Measurements from ENCODE around the gene CDHR5.
A peak's percentile ranks its signal among the peaks of the same experiment; 100 is the strongest.

CDHR5 gene

DNA sequence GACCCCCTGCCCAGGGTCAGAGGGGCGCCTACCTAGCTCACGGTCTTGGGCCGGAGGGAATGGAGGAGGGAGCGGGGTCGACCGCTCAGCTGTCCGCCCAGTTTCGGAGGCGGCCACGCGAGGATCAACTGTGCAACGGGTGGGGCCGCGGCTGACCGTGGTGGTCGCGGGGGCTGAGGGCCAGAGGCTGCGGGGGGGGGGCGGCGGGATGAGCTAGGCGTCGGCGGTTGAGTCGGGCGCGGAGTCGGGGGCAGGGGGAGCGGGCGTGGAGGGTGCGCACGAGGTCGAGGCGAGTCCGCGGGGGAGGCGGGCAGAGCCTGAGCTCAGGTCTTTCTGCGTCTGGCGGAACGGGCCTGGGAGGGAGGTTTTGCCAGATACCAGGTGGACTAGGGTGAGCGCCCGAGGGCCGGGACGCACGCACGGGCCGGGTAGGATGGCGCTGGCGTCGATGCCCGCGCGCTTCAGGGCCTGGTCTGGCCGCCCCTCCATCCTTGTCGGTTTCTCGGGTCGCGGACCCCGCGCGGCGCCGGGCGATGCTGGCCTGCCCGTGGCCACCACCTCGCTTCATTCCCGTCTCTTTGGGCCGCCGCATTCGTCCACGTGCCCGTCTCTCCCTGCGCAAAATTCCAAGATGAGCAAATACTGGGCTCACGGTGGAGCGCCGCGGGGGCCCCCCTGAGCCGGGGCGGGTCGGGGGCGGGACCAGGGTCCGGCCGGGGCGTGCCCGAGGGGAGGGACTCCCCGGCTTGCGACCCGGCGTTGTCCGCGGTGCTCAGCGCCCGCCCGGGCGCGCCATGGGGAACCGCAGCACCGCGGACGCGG is 12.0 kb upstream of the CDHR5 start, which contains the start of gene DRD4:
Gene DRD4, plus strand, starts transcription at position 759 of the 822 bp plus-strand sequence. Its CDS starts 36 bp downstream, at position 795.
- no peaks in the 10 kb centered on the region for H3K36me3 Mint-ChIP-seq
- peak within 1 kb of the TSS; percentile 46 for H3K4me3 Mint-ChIP-seq
- peaks cover 3% of the 10 kb centered on the region for H3K27me3 Mint-ChIP-seq
- H3K27ac Mint-ChIP-seq, result no peak within 1 kb of the TSS
- no peaks in the 10 kb centered on the region for H3K9me3 Mint-ChIP-seq (ENCODE audit: low read depth)
- peaks cover 11% of the 10 kb centered on the region for H3K4me1 Mint-ChIP-seq (ENCODE audit: low read depth)

- H3K27me3 Mint-ChIP-seq, result peaks cover 3% of the 10 kb centered on the region
These were observed 11.3 kb upstream of the CDHR5 start for GRCh38 chr11:635945-636510.

DNA sequence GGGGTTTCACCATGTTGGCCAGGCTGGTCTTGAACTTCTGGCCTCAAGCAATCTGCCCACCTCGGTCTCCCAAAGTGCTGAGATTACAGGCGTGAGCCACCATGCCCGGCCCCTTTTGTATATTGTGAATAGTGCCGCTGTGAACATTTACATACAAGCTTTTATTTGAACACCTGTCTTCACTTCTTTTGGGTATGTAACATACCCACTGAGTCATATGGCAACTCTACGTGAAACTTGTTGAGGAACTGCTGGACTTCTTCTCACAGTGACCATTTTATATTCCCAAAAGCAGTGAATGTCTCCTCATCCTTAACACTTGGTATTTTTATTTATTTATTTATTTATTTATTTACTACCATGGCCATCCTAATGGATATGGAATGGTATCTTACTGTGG is 6.1 kb upstream of the CDHR5 start:
- Mint-ChIP-seq H3K4me1 (ENCODE audit: low read depth) (peaks cover 16% of the 10 kb centered on the region), H3K36me3 (peaks cover 5% of the 10 kb centered on the region), H3K9me3 (ENCODE audit: low read depth) (no peaks in the 10 kb centered on the region)

More at GRCh38 chr11:635945-636510, 11.3 kb upstream of the CDHR5 start:
- Mint-ChIP-seq H3K27ac (no peak overlapping the region), H3K4me3 (peak overlapping the region; percentile 30), H3K9me3 (ENCODE audit: low read depth) (no peaks in the 10 kb centered on the region), H3K4me1 (ENCODE audit: low read depth) (peaks cover 11% of the 10 kb centered on the region), H3K36me3 (no peaks in the 10 kb centered on the region)

GRCh38 chr11:629237-629583 is 4.5 kb upstream of the CDHR5 start:
- H3K27me3 Mint-ChIP-seq, result peaks cover 7% of the 10 kb centered on the region
- H3K4me3 Mint-ChIP-seq, result peak overlapping the region; percentile 60
- peak overlapping the region; percentile 38 for H3K27ac Mint-ChIP-seq

More for the DNA sequence above, 6.1 kb upstream of the CDHR5 start:
- Mint-ChIP-seq H3K27me3 (peaks cover 7% of the 10 kb centered on the region), H3K4me3 (no peak overlapping the region), H3K27ac (no peak overlapping the region)

GRCh38 chr11:628056-628455 is 3.3 kb upstream of the CDHR5 start:
- peaks cover 5% of the 10 kb centered on the region for H3K36me3 Mint-ChIP-seq
- peaks cover 16% of the 10 kb centered on the region for H3K4me1 Mint-ChIP-seq (ENCODE audit: low read depth)
- no peak overlapping the region for H3K27ac Mint-ChIP-seq
- H3K4me3 Mint-ChIP-seq, result peak overlapping the region; percentile 60
- H3K9me3 Mint-ChIP-seq (ENCODE audit: low read depth), result no peaks in the 10 kb centered on the region
- H3K27me3 Mint-ChIP-seq, result peaks cover 7% of the 10 kb centered on the region

More at GRCh38 chr11:629237-629583, 4.5 kb upstream of the CDHR5 start:
- Mint-ChIP-seq H3K36me3 (peaks cover 5% of the 10 kb centered on the region), H3K9me3 (ENCODE audit: low read depth) (no peaks in the 10 kb centered on the region), H3K4me1 (ENCODE audit: low read depth) (peaks cover 16% of the 10 kb centered on the region)

DNA sequence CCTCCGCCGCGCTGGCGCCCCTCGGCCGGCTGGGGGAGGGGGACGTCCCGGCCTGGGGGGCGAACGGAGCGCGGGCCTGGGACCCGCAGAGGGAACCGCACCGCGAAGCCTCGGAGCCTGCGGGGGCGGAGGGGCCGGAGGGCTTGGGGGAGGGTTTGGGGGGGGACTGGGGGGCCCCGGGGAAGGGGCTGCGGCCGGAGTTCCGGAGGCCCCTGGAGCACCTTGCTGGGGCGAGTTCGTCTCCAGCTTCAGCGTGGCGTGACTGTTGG is 2.5 kb upstream of the CDHR5 start:
- peaks cover 16% of the 10 kb centered on the region for H3K4me1 Mint-ChIP-seq (ENCODE audit: low read depth)
- peaks cover 7% of the 10 kb centered on the region for H3K27me3 Mint-ChIP-seq
- peaks cover 5% of the 10 kb centered on the region for H3K36me3 Mint-ChIP-seq
- no peak overlapping the region for H3K27ac Mint-ChIP-seq
- H3K9me3 Mint-ChIP-seq (ENCODE audit: low read depth), result no peaks in the 10 kb centered on the region
- H3K4me3 Mint-ChIP-seq, result no peak overlapping the region

DNA sequence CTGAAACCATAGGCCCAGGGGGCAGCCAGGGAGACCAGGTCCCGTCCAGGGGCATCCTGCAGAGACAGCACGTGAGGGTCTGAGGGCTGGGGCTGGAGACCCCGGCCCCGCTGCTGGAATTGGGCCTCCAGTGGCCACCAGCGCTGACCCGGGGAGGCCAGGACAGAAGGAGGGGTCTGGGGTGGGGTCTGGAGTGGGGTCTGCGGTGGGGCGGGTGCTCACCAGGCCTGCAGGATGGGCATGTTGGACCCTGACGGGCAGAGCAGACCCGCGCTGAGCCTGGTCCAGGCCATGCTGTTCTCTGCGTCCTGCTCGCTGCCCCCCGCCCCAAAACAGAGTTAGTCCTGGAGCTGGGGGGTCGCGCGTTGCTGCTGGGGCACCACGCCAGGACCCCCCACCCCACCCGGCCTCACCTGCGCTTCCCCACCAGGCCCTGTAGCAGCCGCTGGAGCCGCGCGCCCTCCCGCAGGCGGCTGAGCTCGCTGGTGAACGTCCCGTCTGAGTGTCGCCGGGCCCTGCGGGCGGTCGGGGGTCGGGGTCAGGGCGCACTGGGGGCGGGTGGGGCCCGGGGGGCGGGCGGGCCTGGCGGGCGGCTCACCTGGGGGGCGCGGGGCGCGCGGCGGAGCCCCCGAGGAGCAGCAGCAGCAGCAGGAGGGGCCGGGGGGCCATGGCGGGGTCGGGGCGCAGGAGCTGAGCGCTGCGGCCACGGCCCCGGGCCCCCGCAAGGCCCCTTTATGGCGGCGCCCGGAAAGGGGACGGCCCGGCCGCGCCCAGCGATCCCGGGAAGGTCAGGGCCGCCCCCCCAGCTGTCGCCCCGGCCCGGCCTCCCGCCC is 1.9 kb upstream of the CDHR5 start, which contains the start of gene SCT:
Gene SCT, minus strand, starts transcription at position 707 of the 833 bp plus-strand sequence. Its CDS starts 38 bp downstream, at position 669.
- H3K27ac Mint-ChIP-seq, result no peak within 1 kb of the TSS
- peak within 1 kb of the TSS; percentile 30 for H3K4me3 Mint-ChIP-seq
- peaks cover 7% of the 10 kb centered on the region for H3K27me3 Mint-ChIP-seq
- no peaks in the 10 kb centered on the region for H3K9me3 Mint-ChIP-seq (ENCODE audit: low read depth)
- H3K36me3 Mint-ChIP-seq, result peaks cover 5% of the 10 kb centered on the region
- peaks cover 16% of the 10 kb centered on the region for H3K4me1 Mint-ChIP-seq (ENCODE audit: low read depth)

DNA sequence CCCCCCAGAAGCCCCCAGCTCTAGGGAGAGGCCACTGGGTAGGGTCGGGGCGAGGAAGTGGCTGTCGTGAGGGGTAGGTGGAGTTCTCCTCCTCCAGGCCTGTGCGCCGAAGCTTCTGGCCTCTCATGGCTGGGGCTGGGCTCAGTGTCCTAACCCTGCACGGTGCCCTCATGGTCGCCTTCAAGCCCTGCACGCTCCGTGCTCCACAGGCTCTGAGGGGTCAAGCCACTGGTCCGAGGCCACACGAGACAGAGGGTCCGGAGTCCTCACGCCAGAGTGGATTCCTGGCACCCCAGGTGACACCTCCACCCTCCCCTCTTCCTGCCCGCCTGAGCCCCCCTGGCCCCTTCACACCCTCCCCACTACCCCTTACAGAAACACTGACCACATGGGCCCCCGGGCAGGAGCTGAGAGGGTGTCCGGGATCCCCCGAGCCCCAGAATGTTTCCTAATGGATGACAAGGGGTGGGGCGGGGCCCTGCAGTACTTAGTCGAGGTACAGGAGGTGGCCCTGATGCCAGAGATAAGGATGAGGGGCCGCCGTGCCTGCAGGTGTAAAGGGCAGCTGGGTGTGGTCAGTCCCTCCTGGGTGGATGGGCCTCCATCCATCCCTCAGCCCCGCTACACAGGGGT is 997 bp upstream of the CDHR5 start:
- peaks cover 16% of the 10 kb centered on the region for H3K4me1 Mint-ChIP-seq (ENCODE audit: low read depth)
- no peaks in the 10 kb centered on the region for H3K9me3 Mint-ChIP-seq (ENCODE audit: low read depth)
- H3K36me3 Mint-ChIP-seq, result peaks cover 5% of the 10 kb centered on the region
- no peak overlapping the region for H3K27ac Mint-ChIP-seq
- no peak overlapping the region for H3K4me3 Mint-ChIP-seq
- peaks cover 7% of the 10 kb centered on the region for H3K27me3 Mint-ChIP-seq

- Mint-ChIP-seq H3K4me1 (ENCODE audit: low read depth) (peaks cover 10% of the 10 kb centered on the region), H3K27me3 (peaks cover 4% of the 10 kb centered on the region), H3K9me3 (ENCODE audit: low read depth) (no peaks in the 10 kb centered on the region), H3K36me3 (peaks cover 3% of the 10 kb centered on the region), H3K27ac (no peak overlapping the region), H3K4me3 (no peak overlapping the region)
These were observed 603 bp downstream of the CDHR5 start for GRCh38 chr11:623999-624704.

DNA sequence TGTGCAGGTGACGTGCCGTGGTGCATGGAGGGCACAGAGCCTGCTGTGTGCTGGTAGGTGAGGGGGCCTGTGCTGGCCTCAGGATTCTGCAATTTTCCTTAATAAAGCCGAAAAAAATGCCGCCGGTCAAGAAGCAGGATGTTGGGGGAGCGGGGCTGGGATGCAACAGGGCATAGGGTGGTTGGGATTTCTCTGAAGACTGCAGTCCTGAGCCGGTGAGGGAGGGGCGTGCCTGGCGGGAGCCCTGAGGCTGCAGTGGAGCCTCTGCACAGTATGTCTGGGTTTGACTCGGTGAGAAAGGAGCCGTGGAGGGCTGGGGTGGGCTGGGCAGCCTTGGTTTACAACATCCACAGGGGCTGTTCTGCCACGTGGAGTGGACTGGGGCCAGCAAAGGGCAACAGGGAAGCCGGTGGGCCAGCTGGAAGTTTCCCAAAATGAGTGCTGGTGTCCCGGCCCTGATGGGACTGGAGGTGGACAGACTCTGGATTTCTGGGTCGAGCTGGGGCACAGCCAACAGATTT is 1.3 kb downstream of the CDHR5 start:
- no peak overlapping the region for H3K27ac Mint-ChIP-seq
- peaks cover 3% of the 10 kb centered on the region for H3K4me1 Mint-ChIP-seq (ENCODE audit: low read depth)
- no peaks in the 10 kb centered on the region for H3K9me3 Mint-ChIP-seq (ENCODE audit: low read depth)
- H3K36me3 Mint-ChIP-seq, result peaks cover under 1% of the 10 kb centered on the region
- no peak overlapping the region for H3K4me3 Mint-ChIP-seq
- peaks cover 2% of the 10 kb centered on the region for H3K27me3 Mint-ChIP-seq

DNA sequence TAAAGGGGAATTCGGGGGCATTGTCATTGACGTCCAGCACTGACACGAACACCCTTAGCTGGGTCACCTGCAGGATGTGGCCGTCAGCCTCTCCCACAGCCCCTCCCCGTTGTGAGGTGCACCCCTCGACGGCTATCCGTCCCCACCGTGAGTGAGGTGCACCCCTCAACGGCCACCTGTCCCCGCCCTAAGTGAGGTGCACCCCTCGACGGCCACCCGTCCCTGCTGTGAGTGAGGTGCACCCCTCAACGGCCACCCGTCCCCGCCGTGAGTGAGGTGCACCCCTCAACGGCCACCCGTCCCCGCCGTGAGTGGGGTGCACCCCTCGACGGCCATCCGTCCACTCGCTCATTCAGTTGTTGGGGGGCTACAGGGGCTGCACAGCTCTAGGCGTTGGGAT is 2.9 kb downstream of the CDHR5 start:
- no peak overlapping the region for H3K27ac Mint-ChIP-seq
- H3K36me3 Mint-ChIP-seq, result no peaks in the 10 kb centered on the region
- H3K4me3 Mint-ChIP-seq, result no peak overlapping the region
- H3K4me1 Mint-ChIP-seq (ENCODE audit: low read depth), result no peaks in the 10 kb centered on the region
- H3K9me3 Mint-ChIP-seq (ENCODE audit: low read depth), result no peaks in the 10 kb centered on the region
- no peaks in the 10 kb centered on the region for H3K27me3 Mint-ChIP-seq

DNA sequence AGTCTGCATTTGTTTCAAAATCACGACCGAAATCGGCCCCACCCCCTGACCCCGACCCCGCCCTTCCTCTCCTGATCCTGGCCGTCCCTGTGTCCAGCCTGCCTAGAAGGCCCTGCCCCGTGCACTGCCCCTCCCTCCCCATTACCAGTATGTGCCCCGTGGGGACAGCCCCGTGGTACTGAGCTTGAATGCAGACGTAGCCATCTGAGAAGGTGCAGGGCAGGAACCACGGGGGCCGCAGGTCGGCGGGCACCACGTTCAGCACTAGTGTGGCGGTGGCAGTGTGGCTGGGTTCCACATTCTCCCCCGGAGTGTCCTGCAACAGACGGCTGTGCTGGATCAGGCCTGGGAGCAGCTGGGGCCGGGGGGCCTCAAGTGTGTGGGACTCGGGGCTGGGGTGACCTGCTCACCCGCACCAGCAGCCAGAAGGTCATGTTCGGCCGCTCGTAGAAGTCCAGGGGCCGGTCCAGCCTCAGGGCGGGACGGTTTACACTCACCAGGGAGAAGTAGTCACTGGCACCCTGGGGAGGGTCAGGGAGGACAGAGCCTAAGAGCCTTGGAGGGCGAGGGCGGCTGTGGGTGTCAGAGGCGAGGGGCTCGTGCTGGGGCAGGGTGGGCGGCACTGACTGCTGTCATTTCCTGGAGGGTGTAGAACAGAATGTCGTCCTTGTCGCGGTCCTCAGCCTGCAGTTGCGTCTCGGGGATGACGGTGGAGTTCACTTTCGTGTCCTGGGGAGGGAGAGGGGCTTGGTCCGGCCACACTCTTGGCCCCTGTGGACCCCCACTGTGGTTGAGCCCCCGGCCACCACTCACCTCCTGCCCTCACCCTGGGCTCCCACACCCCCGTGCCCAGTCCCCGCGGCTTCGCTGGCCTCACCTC is 3.6 kb downstream of the CDHR5 start:
- Mint-ChIP-seq H3K9me3 (ENCODE audit: low read depth) (no peaks in the 10 kb centered on the region), H3K4me1 (ENCODE audit: low read depth) (no peaks in the 10 kb centered on the region), H3K27ac (no peak overlapping the region), H3K36me3 (no peaks in the 10 kb centered on the region), H3K27me3 (no peaks in the 10 kb centered on the region), H3K4me3 (no peak overlapping the region)

- H3K36me3 Mint-ChIP-seq, result no peaks in the 10 kb centered on the region
- H3K27ac Mint-ChIP-seq, result no peak overlapping the region
- H3K4me3 Mint-ChIP-seq, result no peak overlapping the region
- peaks cover 2% of the 10 kb centered on the region for H3K4me1 Mint-ChIP-seq (ENCODE audit: low read depth)
- no peaks in the 10 kb centered on the region for H3K27me3 Mint-ChIP-seq
- H3K9me3 Mint-ChIP-seq (ENCODE audit: low read depth), result no peaks in the 10 kb centered on the region
These were observed 4.6 kb downstream of the CDHR5 start for GRCh38 chr11:620201-620600.
